ENCODE data around the gene SOBP.

The SOBP gene

GRCh38 chr6:107589199-107589598 lies 99.3 kb downstream of the SOBP start:
- no peak overlapping the region for H3K4me3 ChIP-seq (ENCODE audit: control insufficient read depth, low read depth, low read length)
- TF ChIP-seq, protein P1, sequence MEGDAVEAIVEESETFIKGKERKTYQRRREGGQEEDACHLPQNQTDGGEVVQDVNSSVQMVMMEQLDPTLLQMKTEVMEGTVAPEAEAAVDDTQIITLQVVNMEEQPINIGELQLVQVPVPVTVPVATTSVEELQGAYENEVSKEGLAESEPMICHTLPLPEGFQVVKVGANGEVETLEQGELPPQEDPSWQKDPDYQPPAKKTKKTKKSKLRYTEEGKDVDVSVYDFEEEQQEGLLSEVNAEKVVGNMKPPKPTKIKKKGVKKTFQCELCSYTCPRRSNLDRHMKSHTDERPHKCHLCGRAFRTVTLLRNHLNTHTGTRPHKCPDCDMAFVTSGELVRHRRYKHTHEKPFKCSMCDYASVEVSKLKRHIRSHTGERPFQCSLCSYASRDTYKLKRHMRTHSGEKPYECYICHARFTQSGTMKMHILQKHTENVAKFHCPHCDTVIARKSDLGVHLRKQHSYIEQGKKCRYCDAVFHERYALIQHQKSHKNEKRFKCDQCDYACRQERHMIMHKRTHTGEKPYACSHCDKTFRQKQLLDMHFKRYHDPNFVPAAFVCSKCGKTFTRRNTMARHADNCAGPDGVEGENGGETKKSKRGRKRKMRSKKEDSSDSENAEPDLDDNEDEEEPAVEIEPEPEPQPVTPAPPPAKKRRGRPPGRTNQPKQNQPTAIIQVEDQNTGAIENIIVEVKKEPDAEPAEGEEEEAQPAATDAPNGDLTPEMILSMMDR (conservative IDR thresholded peaks at IDR 0.05; ENCODE audit: control insufficient read depth, insufficient read depth, low read depth, low read length) = no peak
- DNase-seq (ENCODE audit: low read depth) = no peak

GRCh38 chr6:107589934-107590333 lies 100.0 kb downstream of the SOBP start:
- TF ChIP-seq, protein P1 (conservative IDR thresholded peaks at IDR 0.05; ENCODE audit: control insufficient read depth, insufficient read depth, low read depth, low read length) = no peak

GRCh38 chr6:107590378-107590777 lies 100.5 kb downstream of the SOBP start:
- no peak for DNase-seq (ENCODE audit: low read depth)
- TF ChIP-seq, protein P1 (conservative IDR thresholded peaks at IDR 0.05; ENCODE audit: control insufficient read depth, insufficient read depth, low read depth, low read length) = no peak
- no peak overlapping the region for H3K4me3 ChIP-seq (ENCODE audit: control insufficient read depth, low read depth, low read length)

More at GRCh38 chr6:107589934-107590333, 100.0 kb downstream of the SOBP start:
- no peak overlapping the region for H3K4me3 ChIP-seq (ENCODE audit: control insufficient read depth, low read depth, low read length)
- no peak for DNase-seq (ENCODE audit: low read depth)

DNA sequence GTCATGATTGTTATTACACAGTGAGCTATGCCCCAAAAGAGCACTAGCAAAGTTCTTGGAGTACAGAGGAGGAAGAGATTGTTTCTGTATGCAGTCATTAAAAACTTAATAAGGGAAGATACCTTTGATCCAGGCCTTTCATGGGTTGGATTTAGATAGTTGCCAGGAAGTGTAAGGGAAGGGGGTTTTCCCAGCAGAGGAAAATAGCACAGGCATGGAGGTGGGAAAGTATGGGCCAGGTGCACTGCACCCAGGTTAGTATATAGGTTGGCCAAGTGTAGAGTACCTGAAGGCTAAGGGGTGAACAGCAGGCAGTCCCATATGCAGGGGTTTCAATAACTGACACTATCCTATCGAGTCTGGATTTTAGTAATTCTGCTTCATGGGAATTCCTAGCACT lies 101.4 kb downstream of the SOBP start:
- no peak overlapping the region for H3K4me3 ChIP-seq (ENCODE audit: control insufficient read depth, low read depth, low read length)
- DNase-seq (ENCODE audit: low read depth) = no peak
- TF ChIP-seq, protein P1 (conservative IDR thresholded peaks at IDR 0.05; ENCODE audit: control insufficient read depth, insufficient read depth, low read depth, low read length) = no peak

- no peak for DNase-seq (ENCODE audit: low read depth)
- no peak overlapping the region for H3K4me3 ChIP-seq (ENCODE audit: control insufficient read depth, low read depth, low read length)
- TF ChIP-seq, protein P1 (conservative IDR thresholded peaks at IDR 0.05; ENCODE audit: control insufficient read depth, insufficient read depth, low read depth, low read length) = no peak
Measured at GRCh38 chr6:107592806-107593205, 102.9 kb downstream of the SOBP start.

DNA sequence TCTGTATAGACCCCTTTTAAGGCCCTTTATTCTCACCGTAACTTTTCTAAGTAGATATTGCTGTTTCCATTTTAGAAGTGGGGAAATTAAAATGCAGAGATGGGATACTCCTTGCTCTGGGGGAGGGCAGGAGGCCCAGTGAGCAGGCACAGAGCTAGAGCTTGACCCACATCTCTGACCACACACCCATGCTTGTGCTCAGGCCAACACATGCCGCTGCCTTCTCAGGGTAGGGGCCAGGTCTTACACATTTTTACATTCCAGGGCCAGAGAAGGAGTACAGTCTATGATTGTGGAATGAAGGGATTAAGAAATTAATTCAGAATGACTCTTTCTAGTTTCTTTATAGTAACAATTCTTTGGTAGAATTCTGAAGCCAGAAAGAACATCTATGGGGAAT lies 104.8 kb downstream of the SOBP start:
- no peak overlapping the region for H3K4me3 ChIP-seq (ENCODE audit: control insufficient read depth, low read depth, low read length)
- TF ChIP-seq, protein P1 (conservative IDR thresholded peaks at IDR 0.05; ENCODE audit: control insufficient read depth, insufficient read depth, low read depth, low read length) = no peak
- DNase-seq (ENCODE audit: low read depth) = no peak

DNA sequence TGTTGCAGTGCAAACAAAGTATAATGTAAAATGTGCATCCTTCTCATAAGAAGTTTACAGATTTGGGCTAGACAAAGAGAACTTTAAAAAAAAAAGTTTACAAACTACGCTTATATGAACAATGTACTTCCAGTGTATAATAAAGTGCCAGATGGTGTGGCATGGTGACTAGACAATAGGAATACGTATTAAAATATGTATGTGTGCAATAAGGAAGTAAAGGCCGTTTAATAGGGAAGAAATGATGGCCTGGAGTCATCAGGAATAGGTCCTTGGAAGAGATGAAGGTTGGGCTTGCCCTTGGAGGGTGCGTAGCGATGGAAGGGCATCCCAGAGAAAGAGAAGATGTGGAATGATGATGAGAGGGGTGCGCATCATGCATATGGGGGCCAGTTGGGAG lies 108.2 kb downstream of the SOBP start:
- no peak overlapping the region for H3K4me3 ChIP-seq (ENCODE audit: control insufficient read depth, low read depth, low read length)
- TF ChIP-seq, protein P1 (conservative IDR thresholded peaks at IDR 0.05; ENCODE audit: control insufficient read depth, insufficient read depth, low read depth, low read length) = no peak
- DNase-seq (ENCODE audit: low read depth) = no peak
